ENCODE measurements around the gene RADIL.

The RADIL gene

GRCh38 chr7:4831723-4832495 is 51.6 kb downstream of the RADIL start:
- DNase-seq (ENCODE audit: low spot score): no peak

- peak; percentile 72 for DNase-seq (ENCODE audit: low spot score)
Measured at GRCh38 chr7:4830176-4830575, 53.3 kb downstream of the RADIL start.

- DNase-seq (ENCODE audit: low spot score): no peak
Measured at GRCh38 chr7:4828720-4829383, 54.7 kb downstream of the RADIL start.

- no peak for DNase-seq (ENCODE audit: low spot score)
Measured at GRCh38 chr7:4825081-4825480, 58.4 kb downstream of the RADIL start.

GRCh38 chr7:4824120-4824775 is 59.3 kb downstream of the RADIL start:
- DNase-seq (ENCODE audit: low spot score): no peak

GRCh38 chr7:4823441-4824119 is 59.9 kb downstream of the RADIL start:
- DNase-seq (ENCODE audit: low spot score): no peak

GRCh38 chr7:4822677-4823076 is 60.8 kb downstream of the RADIL start:
- DNase-seq (ENCODE audit: low spot score): no peak

- no peak for DNase-seq (ENCODE audit: low spot score)
Measured at GRCh38 chr7:4820967-4821471, 62.5 kb downstream of the RADIL start.

- no peak for DNase-seq (ENCODE audit: low spot score)
Measured at GRCh38 chr7:4820405-4820966, 63.0 kb downstream of the RADIL start.

- DNase-seq (ENCODE audit: low spot score): no peak
Measured at GRCh38 chr7:4819560-4820404, 63.7 kb downstream of the RADIL start.

GRCh38 chr7:4818000-4818794 is 65.3 kb downstream of the RADIL start:
- no peak for DNase-seq (ENCODE audit: low spot score)

- no peak for DNase-seq (ENCODE audit: low spot score)
Measured at GRCh38 chr7:4817178-4817901, 66.2 kb downstream of the RADIL start.

- no peak for DNase-seq (ENCODE audit: low spot score)
Measured at GRCh38 chr7:4816419-4817080, 67.0 kb downstream of the RADIL start.

GRCh38 chr7:4815609-4816418 is 67.7 kb downstream of the RADIL start:
- DNase-seq (ENCODE audit: low spot score): no peak

GRCh38 chr7:4815121-4815520 is 68.4 kb downstream of the RADIL start:
- no peak for DNase-seq (ENCODE audit: low spot score)

- DNase-seq (ENCODE audit: low spot score): no peak
Measured at GRCh38 chr7:4814433-4814832, 69.1 kb downstream of the RADIL start.

GRCh38 chr7:4809666-4810065 is 73.8 kb downstream of the RADIL start:
- no peak for DNase-seq (ENCODE audit: low spot score)

- no peak for DNase-seq (ENCODE audit: low spot score)
Measured at GRCh38 chr7:4809091-4809591, 74.4 kb downstream of the RADIL start.
